ENCODE results near the gene SMAD5.

Gene SMAD5

DNA sequence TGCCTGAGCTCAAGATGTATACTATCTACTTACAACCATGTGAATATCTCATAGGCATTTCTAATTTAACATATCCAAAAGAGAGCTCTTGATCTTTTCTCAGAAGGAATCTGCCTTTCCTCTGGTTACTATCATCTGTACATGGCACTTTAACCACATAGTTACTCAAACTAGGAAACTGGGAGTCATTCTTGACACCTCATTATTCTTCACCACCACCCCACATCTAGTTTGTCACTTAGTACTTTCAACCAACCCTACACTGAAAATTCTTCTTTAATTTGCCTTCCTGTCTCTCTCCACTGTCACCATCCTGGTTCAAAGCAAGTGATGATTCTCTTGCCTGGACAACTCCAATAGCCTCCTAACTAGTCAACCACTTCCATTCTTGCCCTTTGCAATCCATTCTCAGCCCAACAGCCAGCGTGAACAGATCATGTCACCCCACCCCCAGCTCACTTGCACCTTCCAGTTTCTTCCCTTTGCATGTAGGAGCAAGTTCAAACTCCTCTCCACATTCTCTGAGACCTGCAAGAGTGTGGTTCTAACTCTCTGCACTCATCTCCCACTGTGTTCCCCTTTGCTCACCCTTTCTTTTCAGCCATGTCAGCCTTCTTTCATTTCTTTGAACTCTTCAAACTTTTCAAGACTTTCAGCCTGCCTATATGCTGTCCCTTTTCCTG, 17.3 kb upstream of the SMAD5 start:
- no peak for DNase-seq

DNA sequence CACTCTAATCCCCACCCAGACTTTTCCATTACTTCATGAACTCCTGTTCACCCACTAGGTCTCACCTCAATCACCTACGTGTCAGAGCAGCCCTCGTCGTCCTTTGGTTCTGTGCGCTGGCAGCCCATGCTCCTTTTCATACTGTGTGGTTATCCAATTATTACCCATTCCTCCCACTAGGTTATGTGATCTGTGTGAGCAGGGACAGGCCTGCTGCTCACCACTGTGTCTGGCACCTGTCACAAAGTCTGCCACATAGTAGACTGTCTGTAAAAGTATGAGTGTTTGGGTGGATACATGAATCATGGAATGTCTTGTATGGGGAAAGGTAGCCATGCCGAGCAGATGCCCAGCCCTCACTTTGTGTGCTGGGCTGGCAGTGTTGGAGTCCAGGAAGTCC, 12.1 kb upstream of the SMAD5 start:
- DNase-seq, result no peak

DNA sequence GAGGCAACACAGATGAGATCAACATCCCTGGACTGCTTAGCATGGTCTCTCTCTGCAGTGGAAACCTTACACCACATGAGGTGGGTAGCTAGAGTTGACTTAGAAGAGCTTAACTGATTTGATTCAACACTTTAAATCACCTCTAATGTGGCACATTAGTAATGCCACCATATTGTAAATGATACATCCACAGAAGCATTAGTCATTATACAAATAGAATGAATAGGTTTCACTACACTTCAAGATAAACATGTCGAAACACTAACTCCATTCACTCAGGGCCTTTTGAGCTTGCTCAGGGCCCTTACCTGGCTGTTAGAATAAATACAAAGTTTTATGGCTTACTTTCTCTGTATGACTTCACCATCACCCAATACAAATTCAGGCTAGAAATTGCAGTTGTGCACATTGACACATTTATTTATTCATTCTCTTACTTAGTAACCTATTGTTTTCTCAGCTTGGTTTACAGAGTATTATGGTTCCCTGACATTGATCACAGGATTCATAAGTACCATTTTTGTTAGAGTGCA, 9.3 kb upstream of the SMAD5 start:
- DNase-seq, result no peak

DNA sequence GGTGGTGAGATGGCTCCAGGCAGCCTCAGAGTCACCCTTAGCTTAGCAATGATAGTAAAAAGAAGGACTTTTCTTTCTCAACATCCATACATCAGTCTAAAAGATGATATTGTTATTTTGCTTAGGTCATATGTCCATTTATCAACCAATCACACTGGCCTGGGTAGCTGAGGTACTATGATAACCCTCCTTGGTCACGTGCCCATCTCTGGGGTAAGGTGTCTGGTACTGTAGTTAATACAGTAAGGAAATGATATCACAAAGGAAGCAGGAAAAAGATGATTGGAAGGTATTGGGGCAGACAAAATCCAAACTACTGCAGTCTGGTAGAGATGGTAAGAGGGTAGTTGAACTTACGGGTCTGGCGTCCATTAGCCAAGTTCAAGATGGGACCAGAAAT, 5.1 kb upstream of the SMAD5 start:
- no peak for DNase-seq

DNA sequence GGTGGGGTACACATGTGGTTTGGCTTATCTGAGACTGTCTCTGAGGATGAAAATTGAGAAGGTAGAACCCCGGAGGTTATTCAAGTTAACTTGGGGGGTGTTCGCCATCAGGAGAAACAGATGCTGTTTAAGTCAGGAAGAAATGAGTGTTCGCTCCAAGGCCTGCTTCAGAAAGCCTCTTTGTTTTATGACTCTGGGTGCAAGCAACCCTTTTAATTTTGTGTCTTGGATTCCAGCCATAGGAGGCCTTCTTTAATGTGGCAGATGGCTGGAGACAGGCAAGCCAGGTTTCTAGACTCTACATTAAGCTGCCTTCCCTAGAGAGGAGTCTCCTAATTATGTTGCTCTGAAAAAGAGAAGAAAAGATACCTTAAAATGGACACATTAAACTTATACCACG, 4.2 kb upstream of the SMAD5 start:
- no peak for DNase-seq

DNA sequence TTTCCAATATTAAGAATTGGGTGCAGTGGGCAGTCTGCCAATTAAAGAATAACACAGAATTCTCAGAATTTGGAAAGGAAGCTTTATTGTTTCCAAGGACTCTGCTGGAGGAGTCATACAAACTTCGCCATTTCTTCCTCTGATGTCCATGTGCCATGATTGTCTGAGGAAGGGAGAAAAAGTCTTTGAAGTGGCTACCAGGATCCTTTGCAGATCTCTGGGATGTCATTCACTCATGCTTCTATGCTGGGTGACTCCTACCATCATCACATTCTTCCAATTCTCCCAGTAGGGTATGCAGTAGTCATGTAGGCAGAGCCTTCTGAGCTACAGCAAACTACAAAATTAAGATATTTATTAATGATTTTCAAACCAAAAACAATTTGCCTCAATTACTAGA, 3.2 kb upstream of the SMAD5 start:
- DNase-seq, result no peak

DNA sequence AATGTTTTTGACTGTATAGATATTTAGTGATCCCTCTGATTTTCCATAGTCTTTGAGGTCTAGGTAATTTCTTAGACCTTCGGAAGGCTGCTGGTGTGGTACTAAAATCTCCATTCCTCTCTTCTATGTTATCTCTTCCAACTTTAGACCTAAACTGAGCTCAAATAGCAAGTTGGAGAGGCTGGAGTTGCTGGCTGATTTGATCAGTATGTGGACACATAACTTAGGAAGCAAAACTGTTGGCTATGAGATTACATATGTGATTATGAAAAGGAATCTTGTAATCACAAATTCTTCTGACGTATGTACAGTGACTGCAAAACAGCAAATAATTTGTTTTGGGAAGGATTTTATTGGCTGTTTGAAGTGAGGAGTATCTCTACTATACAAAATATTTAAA, 2.1 kb upstream of the SMAD5 start:
- no peak for DNase-seq

DNA sequence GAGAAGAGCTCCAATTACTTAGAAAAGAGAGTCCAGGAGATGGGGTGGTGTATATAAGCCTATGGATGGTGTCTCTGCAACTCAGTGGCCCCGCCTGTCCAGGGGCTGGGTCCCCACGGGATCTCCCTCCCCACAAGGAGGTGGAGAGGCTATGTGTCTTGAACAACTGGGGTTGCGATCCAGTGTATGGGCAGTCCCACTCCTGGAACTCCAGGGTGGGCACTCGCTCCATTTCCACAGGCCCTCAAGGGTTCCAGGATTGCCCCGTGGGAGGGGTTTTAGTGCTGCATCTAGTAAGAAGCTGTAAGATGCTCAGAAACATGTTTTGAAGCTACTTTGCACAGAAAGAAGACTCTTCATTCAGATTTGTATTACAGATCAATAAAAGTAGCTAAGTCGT, 558 bp upstream of the SMAD5 start:
- no peak for DNase-seq

DNA sequence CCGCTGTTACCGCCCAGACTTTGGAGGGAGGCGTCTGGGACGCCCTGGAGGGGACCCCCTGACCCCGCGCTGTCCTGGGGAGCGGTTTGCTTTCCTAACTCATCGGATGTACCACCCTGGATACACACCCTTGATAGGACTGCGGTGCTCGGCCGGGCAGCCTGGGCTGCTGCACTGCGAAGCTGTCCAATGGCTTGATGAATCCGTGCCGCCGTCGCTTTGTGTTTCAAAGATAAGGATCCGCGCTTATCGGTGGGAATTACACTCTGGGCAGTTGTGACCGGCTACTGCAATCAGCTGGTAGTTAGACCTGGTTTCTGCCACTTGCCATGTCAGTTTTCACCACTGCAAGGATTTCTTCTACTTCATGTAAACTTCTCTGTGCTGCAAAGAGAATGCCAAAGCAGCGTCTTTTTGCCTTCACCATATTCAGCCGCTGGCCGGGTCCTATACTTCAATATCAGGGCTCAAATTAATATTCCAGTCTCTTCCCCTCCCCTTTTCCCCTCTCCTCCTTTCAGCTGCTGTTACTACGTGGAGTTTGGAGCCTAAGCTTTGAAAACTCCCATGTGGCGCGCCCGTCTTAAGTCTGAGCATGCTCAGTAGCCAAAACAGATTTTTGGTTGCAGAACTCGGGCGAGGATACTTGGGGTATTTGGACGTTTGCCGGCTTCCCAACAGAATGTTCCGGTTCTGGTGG, 727 bp downstream of the SMAD5 start:
- DNase-seq, result no peak

DNA sequence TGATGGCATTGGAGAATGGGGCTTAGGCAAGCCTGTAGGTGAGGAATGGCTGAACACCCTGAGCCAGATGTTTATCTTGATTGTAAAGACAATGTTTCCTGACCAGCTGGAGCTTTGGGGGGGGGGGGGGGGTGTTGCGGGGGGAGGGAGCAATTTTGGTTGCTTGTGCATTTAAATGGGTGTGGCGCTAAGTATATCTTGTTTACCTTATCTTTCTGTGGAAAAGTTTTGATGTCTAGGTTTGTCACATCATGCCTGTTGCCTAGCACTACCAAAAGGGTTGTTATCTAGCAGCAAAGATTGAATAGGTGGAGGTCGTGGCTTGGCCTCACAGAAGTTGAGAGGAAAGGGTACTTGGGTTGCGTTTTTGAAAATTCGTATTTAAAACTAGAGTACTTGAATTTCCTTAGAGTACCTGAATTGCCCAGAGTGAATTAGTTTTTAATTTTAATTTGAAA, 1.3 kb downstream of the SMAD5 start:
- DNase-seq, result no peak

DNA sequence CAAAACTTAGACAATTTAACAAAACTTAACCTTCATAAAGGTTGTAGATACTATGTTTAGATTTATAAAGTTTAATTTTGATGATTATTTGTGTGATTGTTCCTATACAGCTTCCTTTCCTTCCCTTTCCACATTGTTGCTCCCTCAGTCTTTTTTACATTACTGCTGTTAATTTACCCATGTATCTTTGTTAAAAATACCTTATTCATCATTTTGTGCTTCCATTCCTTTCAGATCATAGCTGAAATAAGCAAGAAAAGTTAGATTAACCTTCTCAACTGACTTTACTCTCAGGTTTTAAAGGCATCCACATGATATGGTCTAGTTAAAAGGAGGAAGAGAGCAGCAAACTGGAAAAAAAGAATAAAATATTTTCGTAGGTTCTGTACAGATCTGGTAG, 2.0 kb downstream of the SMAD5 start:
- no peak for DNase-seq

DNA sequence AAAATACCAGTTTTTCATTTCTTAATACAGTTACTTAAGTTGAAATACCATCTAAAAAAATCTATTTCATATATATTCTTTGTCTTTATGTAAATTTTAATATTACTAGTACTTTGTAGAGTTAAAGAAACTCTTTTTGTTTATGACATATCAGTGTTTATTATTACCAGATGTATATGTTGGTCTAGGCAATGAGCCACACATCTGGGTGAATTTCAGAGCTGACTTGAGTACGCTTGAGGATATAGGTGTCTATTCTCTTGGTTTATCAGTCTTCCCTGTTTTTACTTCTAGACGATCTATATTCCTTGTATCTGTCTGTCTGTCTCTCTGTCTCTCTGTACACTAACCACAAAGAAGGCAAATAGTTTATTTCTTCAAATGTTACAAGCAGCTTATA, 2.9 kb downstream of the SMAD5 start:
- no peak for DNase-seq

DNA sequence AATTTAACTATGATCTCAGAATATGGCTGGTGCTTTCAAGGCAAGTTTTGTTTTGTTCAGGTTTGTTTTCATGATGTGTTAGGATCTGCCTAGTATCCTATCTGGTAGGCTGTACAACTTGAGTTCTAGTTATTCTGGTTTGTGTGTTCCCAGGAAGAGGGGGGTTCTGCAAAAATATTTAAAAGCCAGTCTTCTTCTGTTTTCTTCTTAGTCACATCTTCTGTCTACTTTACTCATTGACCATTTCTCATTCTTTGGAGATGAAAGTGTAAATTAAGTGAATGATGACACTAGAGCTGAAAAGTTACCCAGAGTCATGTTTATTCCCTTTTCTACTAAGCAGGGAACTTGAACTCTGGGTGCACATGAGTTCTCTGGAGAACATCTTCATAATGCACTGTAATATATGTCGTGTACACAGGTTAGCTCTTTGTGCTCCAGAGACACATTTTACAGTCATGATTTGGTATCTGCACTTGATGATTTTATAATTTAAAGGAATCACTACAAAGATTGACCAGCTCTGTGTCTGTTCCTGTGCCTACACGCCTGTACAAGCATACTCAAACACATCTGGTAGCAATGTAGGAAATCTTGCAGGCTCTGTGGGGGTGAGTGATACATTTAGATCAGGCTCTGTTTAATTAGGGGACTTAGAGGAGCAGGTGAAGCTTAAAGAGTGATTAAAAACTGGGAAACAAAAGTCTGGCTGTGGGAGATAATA, 5.0 kb downstream of the SMAD5 start:
- DNase-seq, result no peak

DNA sequence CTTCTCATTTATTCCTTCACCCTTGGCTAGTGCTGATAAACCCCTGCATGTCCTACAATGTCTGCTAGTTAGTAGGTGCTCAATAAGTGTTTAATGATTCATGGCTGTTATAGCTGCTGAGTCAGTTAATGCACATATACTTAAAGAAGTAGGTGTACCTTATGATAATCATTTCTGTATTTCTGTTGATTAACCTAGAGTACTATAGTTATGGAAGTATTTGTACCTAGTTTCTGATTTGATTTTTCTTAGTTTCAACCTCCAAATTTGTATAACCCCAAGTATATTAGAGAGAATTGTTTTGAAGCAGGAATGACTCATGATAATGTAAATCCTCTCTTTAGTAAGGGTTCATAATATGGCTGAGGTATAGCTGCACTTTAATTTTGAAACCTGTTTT, 8.9 kb downstream of the SMAD5 start:
- no peak for DNase-seq

DNA sequence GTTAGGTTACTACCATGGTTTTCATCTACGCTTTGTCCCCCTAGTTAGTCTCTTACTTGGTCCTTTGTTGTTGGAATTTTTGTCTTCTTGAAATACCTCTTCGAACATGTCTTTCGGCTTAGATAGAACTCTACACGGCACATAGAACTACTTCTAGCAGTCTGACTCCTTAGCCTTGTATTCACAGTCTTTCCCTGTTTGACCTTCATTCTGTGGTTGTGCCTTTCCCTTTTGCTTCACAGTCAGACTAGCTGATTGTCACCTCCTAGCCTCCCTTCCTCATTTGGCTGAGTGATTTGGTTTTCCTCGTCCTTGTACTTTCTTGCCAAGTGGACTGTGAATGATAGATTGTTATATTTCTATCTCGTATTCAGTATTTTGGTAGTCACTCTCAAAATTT, 10.7 kb downstream of the SMAD5 start:
- no peak for DNase-seq

DNA sequence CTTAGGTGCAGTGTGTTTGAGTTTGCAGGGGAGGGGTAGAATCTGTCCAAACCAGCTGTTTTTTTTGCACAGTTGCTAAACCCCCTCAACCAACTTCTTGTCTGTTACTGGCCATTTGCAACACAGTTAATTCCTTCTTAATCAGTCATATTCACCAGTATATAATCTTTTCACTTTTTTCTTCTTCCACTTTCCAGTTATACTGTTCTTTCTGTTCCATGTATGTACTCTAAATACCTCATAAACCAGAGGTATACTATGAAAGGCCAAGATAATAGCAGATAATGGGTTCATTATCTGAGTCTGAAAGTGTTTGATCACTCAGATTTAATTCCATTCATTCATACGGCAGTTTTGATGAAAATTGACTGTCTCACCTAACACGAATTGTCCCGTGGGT, 11.1 kb downstream of the SMAD5 start:
- no peak for DNase-seq

DNA sequence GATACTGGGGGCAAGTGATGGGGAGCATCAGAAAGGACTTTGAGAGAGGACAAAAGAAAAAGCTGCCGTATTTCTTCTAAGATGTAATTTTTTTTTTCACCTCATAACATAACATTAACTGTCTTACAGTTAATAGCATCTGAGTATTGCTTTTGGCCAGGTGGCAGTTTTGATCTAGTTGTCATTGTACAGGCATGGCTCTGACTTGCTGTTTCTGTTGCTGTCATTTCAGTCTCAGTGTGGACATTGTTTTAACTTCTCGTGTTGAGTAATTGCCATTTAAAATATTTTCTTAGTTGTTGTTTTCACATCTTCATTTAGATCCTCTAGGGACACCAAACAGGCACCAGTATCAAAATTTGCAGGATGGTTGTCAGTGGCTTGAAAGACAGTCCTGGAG, 12.4 kb downstream of the SMAD5 start:
- DNase-seq, result no peak

DNA sequence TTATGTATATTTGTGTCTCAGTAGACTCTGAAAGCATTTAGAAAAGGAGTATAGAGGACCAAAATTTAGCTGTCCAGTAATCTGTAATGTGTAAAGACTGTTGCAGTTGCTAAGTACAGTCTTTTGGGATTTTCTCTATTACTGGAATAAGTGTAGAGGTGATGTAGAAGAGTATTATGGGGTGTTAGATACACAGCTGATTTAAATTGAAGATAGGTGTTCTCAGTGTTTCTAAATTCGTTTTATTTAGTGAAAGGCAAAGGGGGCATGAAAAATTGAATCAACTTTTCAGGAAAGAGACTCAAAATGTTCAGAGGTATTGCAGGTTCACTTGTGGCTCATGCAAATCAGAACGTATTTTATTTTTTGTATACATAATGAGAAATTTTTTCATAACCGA, 13.6 kb downstream of the SMAD5 start:
- no peak for DNase-seq

DNA sequence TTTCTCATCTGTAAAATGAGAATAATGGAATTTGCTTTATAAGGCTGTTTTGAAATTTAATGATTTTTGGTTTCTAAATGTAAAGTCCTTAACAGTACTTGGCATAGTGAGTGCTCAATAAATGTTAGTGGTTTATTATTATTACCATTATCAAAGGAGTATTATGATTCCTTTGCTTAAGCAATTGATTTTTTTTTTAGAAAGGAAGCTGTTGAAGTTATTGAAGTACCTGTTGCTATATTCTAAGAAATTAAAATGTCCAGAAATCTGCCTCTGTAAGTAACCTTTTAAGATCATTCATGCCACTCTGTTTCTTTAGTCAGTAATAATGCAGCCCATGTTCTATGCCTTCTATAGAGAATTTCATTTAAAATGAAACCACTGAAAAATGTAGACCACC, 15.0 kb downstream of the SMAD5 start:
- DNase-seq, result no peak

DNA sequence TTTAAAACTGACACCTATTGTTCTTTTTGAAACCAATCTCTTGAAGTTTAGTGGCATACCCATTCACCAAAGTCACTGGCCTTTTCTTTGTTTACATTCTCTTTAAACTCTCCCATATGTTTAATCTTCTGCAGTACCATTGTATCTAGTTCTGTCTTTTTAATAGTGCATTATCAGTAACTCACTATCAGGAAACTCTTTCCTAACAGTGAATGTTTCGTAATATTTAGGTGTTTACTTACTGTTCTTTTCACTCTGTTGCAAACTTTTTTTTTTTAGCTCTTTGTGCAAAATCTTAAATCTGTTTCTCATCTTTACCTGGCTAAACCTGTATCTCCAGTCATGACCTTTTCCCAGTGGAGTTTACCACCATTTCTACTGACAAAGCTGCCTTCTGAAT, 17.2 kb downstream of the SMAD5 start:
- DNase-seq, result no peak

DNA sequence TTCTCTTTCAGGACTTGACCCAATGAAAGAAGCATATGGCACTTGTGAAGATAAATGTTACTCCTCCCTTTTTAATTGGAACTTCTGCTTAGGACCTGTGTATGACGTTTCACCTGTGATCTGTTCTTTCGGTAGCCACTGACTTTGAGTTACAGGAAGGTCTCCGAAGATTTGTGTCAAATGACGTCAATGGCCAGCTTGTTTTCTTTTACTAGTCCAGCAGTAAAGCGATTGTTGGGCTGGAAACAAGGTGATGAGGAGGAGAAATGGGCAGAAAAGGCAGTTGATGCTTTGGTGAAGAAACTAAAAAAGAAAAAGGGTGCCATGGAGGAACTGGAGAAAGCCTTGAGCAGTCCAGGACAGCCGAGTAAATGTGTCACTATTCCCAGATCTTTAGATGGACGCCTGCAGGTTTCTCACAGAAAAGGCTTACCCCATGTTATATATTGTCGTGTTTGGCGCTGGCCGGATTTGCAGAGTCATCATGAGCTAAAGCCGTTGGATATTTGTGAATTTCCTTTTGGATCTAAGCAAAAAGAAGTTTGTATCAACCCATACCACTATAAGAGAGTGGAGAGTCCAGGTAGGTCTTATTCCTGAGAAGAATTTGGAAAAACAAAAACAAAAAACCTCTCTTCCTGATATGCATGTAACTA, 21.1 kb downstream of the SMAD5 start:
- DNase-seq, result no peak

DNA sequence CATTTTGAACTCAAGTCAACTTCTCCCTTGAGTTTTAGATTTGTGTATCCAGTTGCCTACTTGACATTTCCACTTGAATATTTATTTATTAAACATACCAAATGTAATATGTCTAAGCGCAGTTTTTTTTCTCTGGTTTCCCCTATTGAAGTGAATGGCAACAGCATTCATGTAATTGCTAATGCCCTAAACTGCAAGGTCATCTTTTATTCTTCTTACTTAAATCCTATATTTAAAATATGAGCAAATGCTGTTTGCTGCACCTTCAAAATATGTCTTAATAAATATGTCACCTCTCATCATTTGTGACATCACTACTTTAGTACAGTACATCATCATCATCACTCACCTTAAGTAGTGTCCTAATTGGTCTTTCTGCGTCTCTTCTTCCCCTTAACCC, 22.4 kb downstream of the SMAD5 start:
- no peak for DNase-seq

DNA sequence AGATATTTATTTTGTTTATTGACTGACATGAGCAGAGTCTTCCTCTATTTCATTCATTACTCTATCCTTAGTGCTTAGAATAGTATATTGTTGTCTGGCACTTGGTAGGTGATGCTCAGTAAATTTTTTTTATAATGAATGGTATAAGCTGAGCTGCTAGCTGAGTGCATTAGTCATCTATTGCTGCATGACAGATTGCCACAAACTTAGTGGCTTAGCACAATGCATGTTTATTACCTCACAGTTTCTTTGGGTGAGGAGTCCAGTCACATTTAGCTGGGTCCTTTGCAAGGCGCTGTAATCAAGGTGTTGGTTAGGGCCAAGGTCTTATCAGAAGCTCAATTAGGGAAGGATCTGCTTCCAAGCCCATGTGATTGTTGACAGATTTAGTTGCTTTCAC, 23.1 kb downstream of the SMAD5 start:
- no peak for DNase-seq

DNA sequence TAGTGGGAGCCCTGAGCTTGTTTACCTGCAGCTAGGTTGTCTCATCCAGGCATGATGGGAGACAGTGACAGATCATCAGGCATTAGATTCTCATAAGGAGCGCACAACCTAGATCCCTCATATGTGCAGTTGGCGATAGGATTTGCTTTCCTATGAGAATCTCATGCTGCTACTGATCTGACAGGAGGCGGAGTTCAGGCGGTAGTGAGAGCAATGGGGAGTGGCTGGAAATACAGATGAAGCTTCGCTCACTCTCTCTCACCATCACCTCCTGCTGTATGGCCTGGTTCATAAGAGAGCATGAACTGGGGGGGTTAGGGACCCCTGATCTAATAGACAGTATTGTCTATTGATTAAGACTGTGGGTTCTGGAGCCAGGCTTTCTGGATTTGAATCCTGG, 24.9 kb downstream of the SMAD5 start:
- no peak for DNase-seq
